Measurements from ENCODE around the gene C6orf89.

The C6orf89 gene

DNA sequence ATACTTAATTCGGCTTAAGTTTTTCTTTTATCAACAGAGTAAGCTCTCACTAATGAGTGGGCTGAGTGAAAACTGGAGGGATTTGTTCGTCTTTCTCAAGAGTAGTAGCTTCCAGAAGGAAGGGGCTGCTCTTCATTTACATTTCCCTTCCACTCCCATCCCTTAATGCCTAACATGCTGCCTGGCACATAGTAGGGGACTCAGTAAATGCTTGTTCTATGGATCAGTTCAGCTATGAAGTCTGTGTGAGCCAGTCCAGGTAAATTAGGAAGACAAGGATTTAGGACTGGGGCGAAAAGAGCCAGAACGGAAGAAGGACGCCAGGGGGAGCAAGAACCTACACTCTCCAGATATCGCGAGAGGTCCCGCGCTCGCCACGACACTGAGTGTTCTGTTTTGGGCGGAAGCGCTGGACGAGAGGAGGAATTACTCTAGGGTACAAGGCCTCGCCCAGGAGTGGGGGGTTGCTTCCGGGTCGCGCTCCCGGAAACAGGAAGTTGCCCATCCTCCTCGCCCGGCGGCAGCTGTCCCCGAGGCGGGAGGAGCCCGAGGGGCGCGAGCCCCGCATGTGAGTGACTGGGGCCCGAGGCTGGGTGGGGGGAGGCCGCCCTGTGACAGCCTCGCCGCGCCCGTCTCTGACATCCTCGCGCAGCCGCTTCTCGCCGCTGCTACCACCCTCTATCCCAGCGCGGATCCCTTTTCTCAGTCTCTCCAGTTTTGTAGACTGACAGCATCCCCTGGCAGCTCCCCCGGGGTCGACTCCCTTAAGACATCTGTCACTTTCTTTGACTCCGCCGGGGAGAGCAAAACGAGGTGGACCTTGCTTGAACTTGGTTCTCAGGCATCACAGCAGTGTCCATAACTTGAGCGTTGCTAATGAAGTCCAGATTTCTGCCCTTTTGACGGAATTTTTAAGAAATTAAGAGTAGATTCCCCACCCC, at the start of gene C6orf89:
C6orf89 (plus strand) TSS at position 492 of the 941 bp plus-strand sequence. CDS start 13,493 bp downstream, outside the sequence.
- DNase-seq (ENCODE audit: low read depth in 1 of 2, low spot score in 1 of 2): peak; percentile 94 to 96

DNA sequence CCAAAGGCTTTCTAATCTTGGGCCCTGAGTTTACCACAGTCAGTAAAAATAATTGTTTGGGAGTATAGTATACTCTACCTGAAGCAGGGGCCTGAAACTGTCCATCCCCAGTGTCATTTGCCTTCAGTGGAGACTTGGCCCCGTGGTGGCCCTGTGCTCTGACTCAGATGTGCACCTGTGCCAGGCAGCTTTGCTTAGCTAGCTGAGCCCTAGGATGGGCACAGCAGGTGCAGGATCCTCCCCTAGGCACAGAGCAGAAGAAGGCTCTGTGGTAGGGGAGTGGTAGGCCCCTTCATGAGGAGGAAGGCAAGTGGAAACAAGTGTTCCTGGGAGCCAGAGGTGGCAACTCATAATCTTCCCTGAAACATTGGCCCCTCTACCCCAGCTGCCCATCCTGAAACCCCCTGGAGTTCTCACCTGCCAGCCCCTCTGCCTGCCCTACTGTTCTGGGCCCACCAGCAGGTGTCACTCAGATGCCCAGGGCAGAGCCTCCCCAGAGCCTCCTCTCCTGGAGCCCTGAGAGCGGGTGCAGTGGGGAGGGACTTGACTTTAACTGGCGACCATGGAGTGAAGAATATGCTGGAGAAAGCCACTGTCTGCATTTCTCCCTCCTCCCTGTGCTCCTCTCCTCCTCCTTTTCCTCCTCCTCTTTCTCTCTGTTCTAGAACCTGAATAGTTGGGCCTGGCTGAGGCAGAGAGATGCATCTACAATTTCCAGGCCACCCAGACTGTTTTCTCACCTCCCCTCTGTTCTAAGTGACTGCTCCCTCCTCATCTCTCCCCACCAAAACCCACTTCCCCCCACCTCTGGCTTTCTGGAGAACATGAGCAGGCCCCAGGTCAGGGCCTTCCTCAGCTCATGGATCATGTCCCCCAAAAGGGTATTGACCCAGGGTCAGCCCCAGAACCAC, 49.4 kb upstream of the C6orf89 start:
- DNase-seq (ENCODE audit: low read depth in 1 of 2, low spot score in 1 of 2): no peak

GRCh38 chr6:36837022-36837339, 48.8 kb upstream of the C6orf89 start:
- no peak for DNase-seq (ENCODE audit: low read depth in 1 of 2, low spot score in 1 of 2)

GRCh38 chr6:36837686-36838085, 48.1 kb upstream of the C6orf89 start:
- no peak for DNase-seq (ENCODE audit: low read depth in 1 of 2, low spot score in 1 of 2)

DNA sequence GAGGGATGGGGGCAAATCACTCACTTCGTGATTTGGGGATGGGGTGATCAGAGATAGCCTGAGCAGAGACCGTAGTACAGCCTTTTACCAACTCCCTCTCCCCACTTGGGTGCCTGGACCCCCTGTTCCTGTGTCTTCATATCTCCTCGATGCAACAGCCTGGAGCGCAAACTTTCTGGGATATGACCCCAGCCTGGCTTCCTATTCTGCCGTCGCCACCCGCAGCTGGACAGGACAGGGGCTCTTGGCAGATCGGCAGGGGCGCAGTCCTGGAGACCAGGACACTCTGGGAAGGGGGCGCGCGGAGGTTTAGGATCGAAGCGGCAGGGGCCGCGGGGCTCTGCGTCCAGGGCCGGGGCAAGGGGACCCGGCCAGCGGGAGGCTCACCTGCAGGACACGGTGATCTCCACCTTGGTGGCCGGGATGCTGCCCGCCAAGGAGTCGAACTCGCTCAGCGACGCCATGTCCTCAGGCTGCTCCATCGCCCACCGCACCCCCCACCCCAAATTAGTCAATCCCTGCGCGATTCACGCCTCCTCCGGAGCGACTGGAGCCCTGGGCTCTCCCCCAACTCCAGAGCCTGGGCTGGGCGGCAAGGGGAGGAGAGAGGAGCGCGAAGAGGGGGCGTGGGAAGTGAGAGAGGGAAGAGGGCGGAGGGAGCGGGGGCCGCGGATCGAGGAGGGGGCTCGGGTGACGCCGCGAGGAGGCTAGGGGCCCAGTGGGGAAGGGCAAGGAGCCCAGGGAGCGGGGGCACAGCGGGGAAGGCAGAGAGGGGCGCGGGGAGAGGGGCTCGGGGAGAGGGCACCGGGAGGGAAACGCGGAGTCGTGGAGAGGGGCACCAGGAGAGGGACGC, 46.6 kb upstream of the C6orf89 start, which contains the start of gene CPNE5:
CPNE5 (minus strand) TSS at position 549 of the 853 bp plus-strand sequence; CDS start at position 482, 67 bp downstream.
- DNase-seq (ENCODE audit: low read depth in 1 of 2, low spot score in 1 of 2): no peak

DNA sequence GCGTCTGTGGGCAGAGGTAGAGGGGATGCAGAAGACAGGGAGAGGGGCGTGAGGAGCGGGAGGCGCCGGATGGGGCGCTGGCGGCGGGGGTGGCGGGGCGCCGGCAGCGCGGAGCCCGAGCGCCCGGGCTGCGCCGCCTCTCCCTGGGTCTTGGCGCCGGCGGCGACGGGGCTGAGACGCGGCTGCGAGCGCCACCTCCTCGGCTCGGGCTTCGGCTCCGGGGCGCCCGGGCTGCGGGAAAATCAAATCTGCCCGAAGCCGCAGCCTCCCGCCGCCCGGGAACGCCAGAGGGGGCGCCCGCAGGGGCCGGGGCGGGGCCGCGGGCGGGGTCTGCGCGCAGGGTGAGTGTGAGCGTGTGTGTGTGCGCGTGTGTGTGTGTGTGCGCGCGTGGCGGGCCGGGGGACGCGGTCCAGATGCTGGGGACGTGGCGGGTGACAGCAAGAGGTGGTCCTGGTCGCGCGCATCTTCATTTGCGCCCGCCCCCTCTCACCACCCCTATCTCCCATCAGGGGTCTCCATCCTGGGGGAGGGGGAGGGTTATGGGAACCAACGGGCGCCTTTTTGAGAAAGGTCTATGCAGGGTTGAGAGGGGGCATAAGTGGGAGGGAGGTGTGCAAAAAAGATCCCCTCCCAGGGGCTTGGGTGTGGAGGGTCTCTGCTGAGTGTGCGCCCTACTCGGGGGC, 45.9 kb upstream of the C6orf89 start:
- DNase-seq (ENCODE audit: low read depth in 1 of 2, low spot score in 1 of 2): peak in 1 of 2 donors; percentile 13

- DNase-seq (ENCODE audit: low read depth in 1 of 2, low spot score in 1 of 2): no peak
Observed at GRCh38 chr6:36840432-36841403, 45.0 kb upstream of the C6orf89 start.

- no peak for DNase-seq (ENCODE audit: low read depth in 1 of 2, low spot score in 1 of 2)
Observed at GRCh38 chr6:36841756-36842155, 44.0 kb upstream of the C6orf89 start.

- no peak for DNase-seq (ENCODE audit: low read depth in 1 of 2, low spot score in 1 of 2)
Observed at GRCh38 chr6:36843170-36843569, 42.6 kb upstream of the C6orf89 start.

GRCh38 chr6:36844232-36845170, 41.3 kb upstream of the C6orf89 start:
- no peak for DNase-seq (ENCODE audit: low read depth in 1 of 2, low spot score in 1 of 2)

- no peak for DNase-seq (ENCODE audit: low read depth in 1 of 2, low spot score in 1 of 2)
Observed at GRCh38 chr6:36845233-36845632, 40.5 kb upstream of the C6orf89 start.

DNA sequence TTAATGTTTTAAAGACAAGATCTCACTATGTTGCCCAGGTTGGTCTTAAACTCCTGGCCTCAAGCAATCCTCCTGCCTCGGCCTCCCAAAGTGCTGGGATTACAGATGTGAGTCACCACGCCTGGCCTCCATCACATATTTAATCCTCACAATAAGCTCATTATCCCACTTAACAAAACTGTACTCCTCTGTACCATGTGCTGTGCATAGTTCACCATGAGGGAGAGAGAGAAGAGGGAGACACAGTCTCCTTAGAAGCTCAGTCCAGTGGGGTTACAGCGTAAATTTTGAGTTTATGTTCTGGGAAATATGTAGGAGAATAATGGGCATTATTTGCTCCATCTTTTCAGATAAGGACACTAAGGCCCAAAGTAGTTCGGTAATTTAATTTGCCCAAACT, 38.6 kb upstream of the C6orf89 start:
- no peak for DNase-seq (ENCODE audit: low read depth in 1 of 2, low spot score in 1 of 2)

DNA sequence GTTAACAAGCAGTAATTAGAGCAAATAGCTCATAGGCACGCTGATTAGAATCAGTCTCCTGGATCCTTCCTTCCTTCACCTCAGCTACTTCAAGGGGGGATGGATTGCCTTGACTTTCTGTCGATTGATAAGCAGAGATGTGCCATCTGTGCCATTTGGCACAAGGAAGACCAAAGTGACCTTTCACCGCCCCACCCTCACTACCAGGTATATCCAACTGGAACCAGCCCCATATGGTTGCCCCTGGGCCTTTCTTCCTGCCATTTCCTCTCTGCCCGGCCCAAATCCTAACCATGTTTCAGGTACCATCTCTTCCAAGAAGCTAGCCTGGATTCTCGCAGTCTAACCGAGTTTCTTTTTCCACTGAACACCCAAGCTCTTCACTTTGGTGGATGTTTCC, 37.8 kb upstream of the C6orf89 start:
- DNase-seq (ENCODE audit: low read depth in 1 of 2, low spot score in 1 of 2): no peak

- no peak for DNase-seq (ENCODE audit: low read depth in 1 of 2, low spot score in 1 of 2)
Observed at GRCh38 chr6:36848658-36849441, 36.9 kb upstream of the C6orf89 start.

DNA sequence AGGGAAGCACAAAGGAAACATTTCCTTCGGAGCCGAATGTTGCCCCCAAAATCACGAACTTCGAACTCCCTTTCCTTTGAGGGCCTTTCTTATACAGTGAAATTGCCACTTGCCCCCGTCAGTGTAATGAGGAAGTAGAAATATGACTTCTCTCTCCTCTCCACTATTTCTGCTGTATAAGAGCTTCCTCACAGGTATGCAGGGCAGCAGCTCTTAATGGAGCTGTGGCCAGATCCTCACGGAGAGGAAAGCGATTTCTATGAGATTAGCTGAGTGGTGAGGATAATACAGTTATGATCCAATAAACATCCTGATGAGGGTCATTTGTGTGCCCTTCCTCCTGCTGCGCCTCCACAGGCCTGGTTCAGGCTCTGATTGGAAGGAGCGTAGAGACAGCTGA, 35.7 kb upstream of the C6orf89 start:
- no peak for DNase-seq (ENCODE audit: low read depth in 1 of 2, low spot score in 1 of 2)

- DNase-seq (ENCODE audit: low read depth in 1 of 2, low spot score in 1 of 2): no peak
Observed at GRCh38 chr6:36851149-36851614, 34.6 kb upstream of the C6orf89 start.

- no peak for DNase-seq (ENCODE audit: low read depth in 1 of 2, low spot score in 1 of 2)
Observed at GRCh38 chr6:36851626-36852025, 34.1 kb upstream of the C6orf89 start.
